Measurements from ENCODE around the gene B4GALT1. TPM values are rescaled to one million over a fixed set of nuclear protein-coding genes. Genes with fewer than 3 reads are reported as not detected.

The B4GALT1 gene
- total RNA-seq, 4 donors from 2014 or later = 42.3 to 60.4 (median 47.9) TPM

GRCh38 chr9:33065157-33066076 lies 101.7 kb downstream of the B4GALT1 start:
- Histone ChIP-seq H3K27me3 (no peaks in the 10 kb centered on the region), H3K9me3 (no peaks in the 10 kb centered on the region), H3K36me3 (peaks cover 7 to 100% (median 38%) of the 10 kb centered on the region in 3 donors), H3K4me1 (peaks cover 0 to 22% (median 2%) of the 10 kb centered on the region in 3 donors), H3K27ac (no peak overlapping the region), H3K4me3 (no peak overlapping the region)
- no peak for TF ChIP-seq POLR2A (IDR thresholded peaks at IDR 0.05)
- no peak for TF ChIP-seq CTCF (IDR thresholded peaks at IDR 0.05)
- 65 to 81% methylated on average over 5 of the region's 5 CpGs for WGBS, 2 donors
- no peak for DNase-seq
- intact Hi-C loops (cut with DNase I) = no loop called here

Small RNA genes lying within 50 kb of the gene (small RNA-seq; reads per million reads assigned to genes)
- 0 reads per million in 4 donors for gene RNU4ATAC15P

Other genes with a start within 250 kb of the B4GALT1 start
- gene APTX, start 165.7 kb downstream of the B4GALT1 start, total RNA-seq = 10 to 100 TPM; 14.3 to 35.6 (median 33.8) TPM
- gene DNAJA1, start 142.1 kb downstream of the B4GALT1 start, total RNA-seq = 10 to 100 TPM; 44.4 to 79.5 (median 58.3) TPM
- 10 to 100 TPM in 3 of 4 donors, 1 to 10 TPM in 1; 9.4 to 19.1 (median 13.6) TPM for gene SMU1, start 90.7 kb downstream of the B4GALT1 start, total RNA-seq
- not detected for gene SPINK4, start 72.8 kb upstream of the B4GALT1 start, total RNA-seq
- gene BAG1, start 97.4 kb upstream of the B4GALT1 start, total RNA-seq = 100 to 1,000 TPM in 1 of 4 donors, 10 to 100 TPM in 3; 73.2 to 101 (median 91.0) TPM
- gene CHMP5, start 97.7 kb upstream of the B4GALT1 start, total RNA-seq = 10 to 100 TPM; 37.7 to 62.5 (median 54.2) TPM
- 10 to 100 TPM; 19.7 to 47.7 (median 27.2) TPM for gene NFX1, start 123.2 kb upstream of the B4GALT1 start, total RNA-seq
- gene AQP7, start 235.2 kb upstream of the B4GALT1 start, total RNA-seq = under 1 TPM in 2 of 4 donors, not detected in 2; 0.15 to 0.57 TPM